WTC11 (cell line): ENCODE results near the gene GAK. TPM values are rescaled to one million over a fixed set of nuclear protein-coding genes. Genes with fewer than 3 reads are reported as not detected.

Experiments
- ATAC-seq: fragments of 200-7000 bp; cut with Tn5 transposase; 2 replicates; pipeline ENCODE4 v1.10.0; 2021; ENCODE audit warnings: mild to moderate bottlenecking, moderate library complexity
- CTCF ChIA-PET: fragments of 300-600 bp; sonication (Branson Sonifier 250); formaldehyde crosslinking; loops from one replicate; lab custom pipeline; 2021; ENCODE audit warnings: antibody characterized with exemption; lab: Charles Lee
- POLR2A ChIA-PET: fragments of 350-600 bp; sonication (Branson Sonifier 250); formaldehyde crosslinking; loops from one replicate; lab custom pipeline; 2021; ENCODE audit warnings: antibody characterized with exemption; lab: Charles Lee
- DNase-seq: peaks from one replicate; pipeline ENCODE4 v3.0.0; 2021; ENCODE audit warnings: low spot score
- H3K27ac Mint-ChIP-seq: 2 replicates; pipeline ENCODE4 v1.8.0; 2021; ENCODE audit warnings: mixed read lengths
- H3K27me3 Mint-ChIP-seq: 2 replicates; pipeline ENCODE4 v1.8.0; 2021; ENCODE audit warnings: low read depth, mild to moderate bottlenecking, moderate library complexity, mixed read lengths
- H3K36me3 Mint-ChIP-seq: 2 replicates; pipeline ENCODE4 v1.8.0; 2021; ENCODE audit warnings: mixed read lengths
- H3K4me1 Mint-ChIP-seq: 2 replicates; pipeline ENCODE4 v1.8.0; 2022; ENCODE audit warnings: mixed read lengths
- H3K4me3 Mint-ChIP-seq: 2 replicates; pipeline ENCODE4 v1.8.0; 2021; ENCODE audit warnings: mild to moderate bottlenecking, moderate library complexity, mixed read lengths
- H3K9me3 Mint-ChIP-seq: 2 replicates; pipeline ENCODE4 v1.8.0; 2021; ENCODE audit warnings: mixed read lengths
- CREM ChIP-seq: sonication (generic); formaldehyde crosslinking; IDR thresholded peaks from 2 replicates; pipeline ENCODE4 v1.8.1; 2022; ENCODE audit warnings: mild to moderate bottlenecking, missing genetic modification reagents, moderate library complexity
- ETV6 ChIP-seq: sonication (generic); formaldehyde crosslinking; IDR thresholded peaks from 2 replicates; pipeline ENCODE4 v1.8.1; 2022; ENCODE audit warnings: mild to moderate bottlenecking, missing genetic modification reagents
- FOXJ3 ChIP-seq: sonication (generic); formaldehyde crosslinking; IDR thresholded peaks from 2 replicates; pipeline ENCODE4 v1.9.0; 2021; ENCODE audit warnings: missing genetic modification reagents, mild to moderate bottlenecking, borderline replicate concordance
- IRF2 ChIP-seq: sonication (generic); formaldehyde crosslinking; IDR thresholded peaks from 2 replicates; pipeline ENCODE4 v1.8.0; 2022; ENCODE audit warnings: low read depth, missing genetic modification reagents, borderline replicate concordance
- JAZF1 ChIP-seq: fragments of 250-450 bp; sonication (Bioruptor Pico); IDR thresholded peaks from 2 replicates; pipeline ENCODE4 v1.9.0; 2021; ENCODE audit warnings: moderate library complexity, mild to moderate bottlenecking, inconsistent platforms
- TEAD4 ChIP-seq: sonication (generic); formaldehyde crosslinking; IDR thresholded peaks from 2 replicates; pipeline ENCODE4 v1.8.0; 2022; ENCODE audit warnings: mild to moderate bottlenecking, missing genetic modification reagents
- ZNF138 ChIP-seq: sonication (generic); formaldehyde crosslinking; conservative IDR thresholded peaks from 2 replicates; pipeline ENCODE4 v1.8.1; 2022; ENCODE audit warnings: mild to moderate bottlenecking, moderate library complexity, missing genetic modification reagents
- ZNF281 ChIP-seq: sonication (generic); formaldehyde crosslinking; IDR thresholded peaks from 2 replicates; pipeline ENCODE4 v1.8.0; 2023; ENCODE audit warnings: mild to moderate bottlenecking, missing genetic modification reagents
- ZNF425 ChIP-seq: fragments of 250-450 bp; sonication (Bioruptor Pico); conservative IDR thresholded peaks from 2 replicates; pipeline ENCODE4 v1.9.0; 2021; ENCODE audit warnings: mild to moderate bottlenecking
- ZNF512 ChIP-seq: sonication (generic); formaldehyde crosslinking; IDR thresholded peaks from 2 replicates; pipeline ENCODE4 v1.8.1; 2022; ENCODE audit warnings: missing genetic modification reagents, borderline replicate concordance
- total RNA-seq: library from RNA; stranded (reverse); gene quantifications from 3 replicates; pipeline ENCODE4 v1.2.3, GENCODE V29; 2021
- TF ChIP-seq, protein P1 (sequence below): fragments of 250-450 bp; sonication (Bioruptor Pico); IDR thresholded peaks from 2 replicates; pipeline ENCODE4 v1.8.0; 2021; ENCODE audit warnings: mild to moderate bottlenecking
- TF ChIP-seq, protein P2 (sequence below): sonication (generic); formaldehyde crosslinking; IDR thresholded peaks from 2 replicates; pipeline ENCODE4 v1.8.1; 2023; ENCODE audit warnings: mild to moderate bottlenecking, missing genetic modification reagents, moderate library complexity
- TF ChIP-seq, protein P3 (sequence below): sonication (generic); formaldehyde crosslinking; IDR thresholded peaks from 2 replicates; pipeline ENCODE4 v1.8.1; 2023; ENCODE audit warnings: mild to moderate bottlenecking, missing genetic modification reagents, borderline replicate concordance

The GAK gene
- total RNA-seq, 1 experiment from 2014 or later: 121 TPM

DNA sequence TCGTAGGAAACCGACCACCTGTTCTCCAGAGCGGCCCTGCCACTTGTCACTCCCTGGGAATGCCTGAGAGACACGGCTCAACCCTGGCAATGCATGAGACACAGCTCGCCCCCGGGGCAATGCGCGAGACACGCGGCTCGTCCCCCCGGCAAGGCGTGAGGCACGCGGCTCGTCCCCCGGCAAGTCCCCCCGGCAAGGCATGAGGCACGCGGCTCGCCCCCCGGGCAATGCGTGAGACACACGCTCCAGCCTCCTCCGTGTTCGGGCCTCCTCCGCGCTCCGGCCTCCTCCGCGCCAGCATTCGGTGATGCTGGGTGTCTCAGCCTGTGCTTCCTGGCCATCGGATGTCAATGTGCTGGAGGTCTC, 78.7 kb downstream of the GAK start:
- ChIA-PET POLR2A (no interaction called here), CTCF (no interaction called here)
- no peaks in the 10 kb centered on the region for H3K9me3 Mint-ChIP-seq
- no peak for TF ChIP-seq ZNF281 (CRISPR knock-in tag)
- TF ChIP-seq, all 79 proteins: peak for 0
- H3K27me3 Mint-ChIP-seq: no peaks in the 10 kb centered on the region
- H3K4me1 Mint-ChIP-seq: no peaks in the 10 kb centered on the region
- H3K27ac Mint-ChIP-seq: no peak overlapping the region
- no peak overlapping the region for H3K4me3 Mint-ChIP-seq
- DNase-seq (no peak), ATAC-seq (no peak)
- H3K36me3 Mint-ChIP-seq: peaks cover 27% of the 10 kb centered on the region

- Mint-ChIP-seq H3K27ac (no peak overlapping the region), H3K9me3 (no peaks in the 10 kb centered on the region), H3K27me3 (no peaks in the 10 kb centered on the region), H3K4me1 (no peaks in the 10 kb centered on the region), H3K36me3 (peaks cover 13% of the 10 kb centered on the region), H3K4me3 (no peak overlapping the region)
- DNase-seq (no peak), ATAC-seq (no peak)
- TF ChIP-seq, protein P1, sequence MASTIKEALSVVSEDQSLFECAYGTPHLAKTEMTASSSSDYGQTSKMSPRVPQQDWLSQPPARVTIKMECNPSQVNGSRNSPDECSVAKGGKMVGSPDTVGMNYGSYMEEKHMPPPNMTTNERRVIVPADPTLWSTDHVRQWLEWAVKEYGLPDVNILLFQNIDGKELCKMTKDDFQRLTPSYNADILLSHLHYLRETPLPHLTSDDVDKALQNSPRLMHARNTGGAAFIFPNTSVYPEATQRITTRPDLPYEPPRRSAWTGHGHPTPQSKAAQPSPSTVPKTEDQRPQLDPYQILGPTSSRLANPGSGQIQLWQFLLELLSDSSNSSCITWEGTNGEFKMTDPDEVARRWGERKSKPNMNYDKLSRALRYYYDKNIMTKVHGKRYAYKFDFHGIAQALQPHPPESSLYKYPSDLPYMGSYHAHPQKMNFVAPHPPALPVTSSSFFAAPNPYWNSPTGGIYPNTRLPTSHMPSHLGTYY (CRISPR knock-in tag): no peak
- TF ChIP-seq, protein P2, sequence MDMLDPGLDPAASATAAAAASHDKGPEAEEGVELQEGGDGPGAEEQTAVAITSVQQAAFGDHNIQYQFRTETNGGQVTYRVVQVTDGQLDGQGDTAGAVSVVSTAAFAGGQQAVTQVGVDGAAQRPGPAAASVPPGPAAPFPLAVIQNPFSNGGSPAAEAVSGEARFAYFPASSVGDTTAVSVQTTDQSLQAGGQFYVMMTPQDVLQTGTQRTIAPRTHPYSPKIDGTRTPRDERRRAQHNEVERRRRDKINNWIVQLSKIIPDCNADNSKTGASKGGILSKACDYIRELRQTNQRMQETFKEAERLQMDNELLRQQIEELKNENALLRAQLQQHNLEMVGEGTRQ: no peak
- no peak for TF ChIP-seq ETV6 (CRISPR knock-in tag)
- TF ChIP-seq, protein P3, sequence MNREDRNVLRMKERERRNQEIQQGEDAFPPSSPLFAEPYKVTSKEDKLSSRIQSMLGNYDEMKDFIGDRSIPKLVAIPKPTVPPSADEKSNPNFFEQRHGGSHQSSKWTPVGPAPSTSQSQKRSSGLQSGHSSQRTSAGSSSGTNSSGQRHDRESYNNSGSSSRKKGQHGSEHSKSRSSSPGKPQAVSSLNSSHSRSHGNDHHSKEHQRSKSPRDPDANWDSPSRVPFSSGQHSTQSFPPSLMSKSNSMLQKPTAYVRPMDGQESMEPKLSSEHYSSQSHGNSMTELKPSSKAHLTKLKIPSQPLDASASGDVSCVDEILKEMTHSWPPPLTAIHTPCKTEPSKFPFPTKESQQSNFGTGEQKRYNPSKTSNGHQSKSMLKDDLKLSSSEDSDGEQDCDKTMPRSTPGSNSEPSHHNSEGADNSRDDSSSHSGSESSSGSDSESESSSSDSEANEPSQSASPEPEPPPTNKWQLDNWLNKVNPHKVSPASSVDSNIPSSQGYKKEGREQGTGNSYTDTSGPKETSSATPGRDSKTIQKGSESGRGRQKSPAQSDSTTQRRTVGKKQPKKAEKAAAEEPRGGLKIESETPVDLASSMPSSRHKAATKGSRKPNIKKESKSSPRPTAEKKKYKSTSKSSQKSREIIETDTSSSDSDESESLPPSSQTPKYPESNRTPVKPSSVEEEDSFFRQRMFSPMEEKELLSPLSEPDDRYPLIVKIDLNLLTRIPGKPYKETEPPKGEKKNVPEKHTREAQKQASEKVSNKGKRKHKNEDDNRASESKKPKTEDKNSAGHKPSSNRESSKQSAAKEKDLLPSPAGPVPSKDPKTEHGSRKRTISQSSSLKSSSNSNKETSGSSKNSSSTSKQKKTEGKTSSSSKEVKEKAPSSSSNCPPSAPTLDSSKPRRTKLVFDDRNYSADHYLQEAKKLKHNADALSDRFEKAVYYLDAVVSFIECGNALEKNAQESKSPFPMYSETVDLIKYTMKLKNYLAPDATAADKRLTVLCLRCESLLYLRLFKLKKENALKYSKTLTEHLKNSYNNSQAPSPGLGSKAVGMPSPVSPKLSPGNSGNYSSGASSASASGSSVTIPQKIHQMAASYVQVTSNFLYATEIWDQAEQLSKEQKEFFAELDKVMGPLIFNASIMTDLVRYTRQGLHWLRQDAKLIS: no peak
- ChIA-PET CTCF (interaction anchor here (1.9 kb wide), 1 partner anchor 39 kb away, joined by 6 read pairs; no protein-coding TSS in a partner anchor), POLR2A (no interaction called here)
Measured at GRCh38 chr4:851701-852430, 80.2 kb downstream of the GAK start.

GRCh38 chr4:850323-850945, 81.7 kb downstream of the GAK start:
- Mint-ChIP-seq H3K9me3 (no peaks in the 10 kb centered on the region), H3K4me3 (no peak overlapping the region), H3K27ac (no peak overlapping the region), H3K27me3 (no peaks in the 10 kb centered on the region), H3K36me3 (peaks cover 5% of the 10 kb centered on the region), H3K4me1 (no peaks in the 10 kb centered on the region)
- ChIA-PET CTCF (interaction anchor here (1.9 kb wide), 1 partner anchor 41 kb away, joined by 6 read pairs; no protein-coding TSS in a partner anchor), POLR2A (no interaction called here)
- ATAC-seq: no peak
- no peak for DNase-seq
- TF ChIP-seq CREM (CRISPR knock-in tag) (no peak), FOXJ3 (CRISPR knock-in tag) (no peak), ZNF425 (no peak), JAZF1 (no peak), TEAD4 (CRISPR knock-in tag) (no peak), ZNF138 (CRISPR knock-in tag) (no peak), ZNF512 (CRISPR knock-in tag) (no peak), IRF2 (no peak), ZNF281 (CRISPR knock-in tag) (no peak)
